Pancreas (tissue), 10 donors: ENCODE results near the gene FEZ2. TPM values are rescaled to one million over a fixed set of nuclear protein-coding genes. Genes with fewer than 3 reads are reported as not detected.

Experiments used
- ATAC-seq, 4 donors: fragments of 200-7000 bp; cut with Tn5 transposase; one replicate each; pipeline versions ENCODE4 v1.8.0 to v1.9.1; 2020; ENCODE audit warnings: mild to moderate bottlenecking in 4 of 4, moderate library complexity in 4 of 4
- DNase-seq, 6 donors: peaks; one replicate each; pipeline ENCODE4 v3.0.0-alpha.2; 2020
- FAIRE-seq: peaks from 2 replicates; lab custom pipeline; 2012; peaks lifted over from hg19 to GRCh38; lab: Jason Lieb, UNC
- H3K27ac ChIP-seq, 4 donors: fragments of 200-600 bp; sonication (generic); 1 replicate in 3 of 4; 2 replicates in 1 of 4; pipeline versions ENCODE4 v1.5.0 to v1.8.0; 2020
- H3K27me3 ChIP-seq, 4 donors: fragments of 200-600 bp; one replicate each; pipeline ENCODE4 v1.8.0; 2021
- H3K36me3 ChIP-seq, 3 donors: fragments of 200-600 bp; sonication (generic) in 1 of 3; one replicate each; pipeline versions ENCODE4 v1.5.0 to v1.8.0; 2020 to 2021
- H3K4me1 ChIP-seq, 3 donors: fragments of 200-600 bp; one replicate each; pipeline ENCODE4 v1.8.0; 2021
- H3K4me3 ChIP-seq, 4 donors: fragments of 200-600 bp; sonication (generic) in 2 of 4; one replicate each; pipeline versions ENCODE4 v1.5.0 to v1.8.0; 2020 to 2021
- H3K9me3 ChIP-seq, 4 donors: fragments of 200-600 bp; one replicate each; pipeline ENCODE4 v1.8.0; 2021
- WGBS, 2 donors: extraction: QIAGEN DNeasy Blood & Tissue Kit; methylation state at CpG; one replicate each; pipeline ENCODE4 v1.1.7; 2013; 5-methylcytosine and 5-hydroxymethylcytosine counted together
- intact Hi-C, 3 donors: fragments of 100-400 bp; cut with DNase I; formaldehyde crosslinking; loops; one replicate each; pipeline versions ENCODE4 v1.11.1 to v1.14.2; 2022
- polyA plus RNA-seq, 2 donors: library from polyadenylated mRNA; stranded (reverse); fragments of 200-250 nt; gene quantifications; one replicate each; pipeline ENCODE4 v1.2.3, GENCODE V29; 2013
- total RNA-seq, 6 donors: library from RNA; stranded (reverse); fragmentation: NEBNext Ultra II Directional in 4 of 6; extraction: Animal tissue kit (Norgen Biotek cat#: 25700) in 4 of 6; gene quantifications; one replicate each; pipeline versions ENCODE4 v1.2.1 to v1.2.4, GENCODE V29; 2021 to 2023
- TF ChIP-seq, protein P1 (sequence below), 4 donors: fragments of 200-600 bp; sonication (generic) in 3 of 4; IDR thresholded peaks; one replicate each; pipeline versions ENCODE4 v1.5.0 to v1.8.0; 2021; ENCODE audit warnings: antibody characterized with exemption in 4 of 4
- donor health status: healthy with polysubstance abuse.
- donor health status: DM: no; HTN: no; CAD: no; lungs with moderate emphysema.
- donor health status: DM: no; HTN: no; CAD: no.
- donor health status: control.
- donor health status: control.
- donor health status: Bipolar disorder and iron deficiency.
- donor health status: DM: yes; HTN: yes; CAD: no.
- donor health status: DM: no; HTN: no; CAD: no.
- donor health status: DM: no; HTN: no; CAD: no.
- donor health status: DM: yes; HTN: yes; CAD: no.

Gene FEZ2
- total and polyA plus RNA-seq, 8 donors, result 7.0 to 18.2 (median 9.4) TPM

DNA sequence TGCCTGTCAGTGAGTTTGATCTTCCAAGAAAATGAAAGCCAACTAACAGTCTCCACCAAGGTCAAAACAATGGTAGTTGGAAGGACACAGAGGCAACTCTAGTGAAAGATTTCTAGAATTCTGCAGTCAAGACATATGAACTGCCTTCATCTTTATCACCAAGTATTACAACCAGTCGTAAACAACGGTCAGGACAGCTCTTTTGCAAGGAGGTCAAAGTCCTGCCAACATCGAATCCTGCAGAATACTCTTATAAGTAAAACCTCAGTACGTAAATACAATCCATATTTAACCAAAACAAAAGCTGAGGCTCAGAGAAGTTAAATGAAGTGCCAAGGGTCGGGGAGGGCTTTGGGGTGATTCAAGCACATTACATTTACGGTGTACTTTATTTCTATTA is 3.1 kb downstream of the FEZ2 start:
- Histone ChIP-seq H3K4me1 (peaks cover 0 to 13% (median 3%) of the 10 kb centered on the region in 3 donors), H3K27me3 (no peaks in the 10 kb centered on the region), H3K27ac (no peak overlapping the region), H3K36me3 (no peaks in the 10 kb centered on the region), H3K9me3 (no peaks in the 10 kb centered on the region), H3K4me3 (no peak overlapping the region)
- TF ChIP-seq, protein P1, sequence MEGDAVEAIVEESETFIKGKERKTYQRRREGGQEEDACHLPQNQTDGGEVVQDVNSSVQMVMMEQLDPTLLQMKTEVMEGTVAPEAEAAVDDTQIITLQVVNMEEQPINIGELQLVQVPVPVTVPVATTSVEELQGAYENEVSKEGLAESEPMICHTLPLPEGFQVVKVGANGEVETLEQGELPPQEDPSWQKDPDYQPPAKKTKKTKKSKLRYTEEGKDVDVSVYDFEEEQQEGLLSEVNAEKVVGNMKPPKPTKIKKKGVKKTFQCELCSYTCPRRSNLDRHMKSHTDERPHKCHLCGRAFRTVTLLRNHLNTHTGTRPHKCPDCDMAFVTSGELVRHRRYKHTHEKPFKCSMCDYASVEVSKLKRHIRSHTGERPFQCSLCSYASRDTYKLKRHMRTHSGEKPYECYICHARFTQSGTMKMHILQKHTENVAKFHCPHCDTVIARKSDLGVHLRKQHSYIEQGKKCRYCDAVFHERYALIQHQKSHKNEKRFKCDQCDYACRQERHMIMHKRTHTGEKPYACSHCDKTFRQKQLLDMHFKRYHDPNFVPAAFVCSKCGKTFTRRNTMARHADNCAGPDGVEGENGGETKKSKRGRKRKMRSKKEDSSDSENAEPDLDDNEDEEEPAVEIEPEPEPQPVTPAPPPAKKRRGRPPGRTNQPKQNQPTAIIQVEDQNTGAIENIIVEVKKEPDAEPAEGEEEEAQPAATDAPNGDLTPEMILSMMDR (IDR thresholded peaks at IDR 0.05), result no peak
- ATAC-seq, result no peak
- DNase-seq, result no peak
- intact Hi-C loops, result no loop called here
- WGBS, 2 donors, result 69 to 72% methylated on average over 6 of the region's 6 CpGs
- FAIRE-seq, result no peak

DNA sequence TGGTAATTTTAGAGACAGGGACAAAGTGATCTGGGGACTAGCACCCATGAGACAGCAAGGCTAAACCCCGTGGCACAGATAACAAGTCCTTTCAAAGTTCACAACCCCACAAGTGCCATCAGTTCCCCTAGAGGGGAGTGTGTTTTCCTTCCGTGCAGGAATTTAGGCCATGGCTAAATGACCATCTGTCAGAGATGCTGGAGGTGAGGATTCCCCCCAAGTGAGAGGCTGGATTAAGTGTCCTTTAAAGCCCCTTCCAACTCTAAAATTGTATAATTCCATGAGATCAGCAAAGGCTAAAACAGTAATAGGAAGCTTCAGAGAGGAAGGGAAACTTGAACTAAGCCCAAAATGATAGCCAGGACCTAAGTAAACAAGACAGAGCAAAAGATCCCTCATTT is 8.7 kb downstream of the FEZ2 start:
- DNase-seq, result no peak
- no peak overlapping the region for H3K27ac ChIP-seq
- no peaks in the 10 kb centered on the region for H3K27me3 ChIP-seq
- ATAC-seq, result peak in 2 of 4 donors; percentile 18 to 23
- TF ChIP-seq, protein P1 (IDR thresholded peaks at IDR 0.05), result no peak
- no peaks in the 10 kb centered on the region for H3K9me3 ChIP-seq
- no peak overlapping the region for H3K4me3 ChIP-seq
- no peaks in the 10 kb centered on the region for H3K4me1 ChIP-seq
- no peak for FAIRE-seq
- intact Hi-C loops, result no loop called here
- WGBS, 2 donors, result 60 to 68% methylated on average over 2 of the region's 2 CpGs
- no peaks in the 10 kb centered on the region for H3K36me3 ChIP-seq

DNA sequence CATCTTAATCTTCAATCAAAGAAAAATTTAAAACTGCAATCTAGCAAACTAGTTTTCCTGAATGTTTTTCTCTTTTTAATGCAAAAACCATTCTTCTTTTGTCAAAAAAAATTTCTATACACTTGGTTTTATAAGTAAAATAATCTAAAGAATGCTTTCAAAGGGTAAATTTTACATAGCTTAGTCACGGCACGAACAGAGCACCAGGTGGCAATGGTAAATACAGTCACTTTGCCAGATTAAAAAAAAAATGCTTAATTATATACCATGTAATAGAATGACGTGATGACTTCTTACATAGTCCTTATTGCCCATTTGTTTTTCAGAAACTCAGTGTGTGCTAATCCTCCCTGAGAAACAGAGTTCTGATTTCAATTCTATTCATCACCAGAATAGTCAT is 10.4 kb downstream of the FEZ2 start:
- intact Hi-C loops, result no loop called here
- no peaks in the 10 kb centered on the region for H3K27me3 ChIP-seq
- no peak overlapping the region for H3K27ac ChIP-seq
- DNase-seq (no peak), ATAC-seq (no peak), FAIRE-seq (no peak)
- TF ChIP-seq, protein P1 (IDR thresholded peaks at IDR 0.05), result no peak
- WGBS, 2 donors, result 79 to 87% methylated on average over 3 of the region's 3 CpGs
- no peak overlapping the region for H3K4me3 ChIP-seq
- no peaks in the 10 kb centered on the region for H3K9me3 ChIP-seq
- no peaks in the 10 kb centered on the region for H3K36me3 ChIP-seq
- peaks cover 0 to 1% (median 0%) of the 10 kb centered on the region in 3 donors for H3K4me1 ChIP-seq

DNA sequence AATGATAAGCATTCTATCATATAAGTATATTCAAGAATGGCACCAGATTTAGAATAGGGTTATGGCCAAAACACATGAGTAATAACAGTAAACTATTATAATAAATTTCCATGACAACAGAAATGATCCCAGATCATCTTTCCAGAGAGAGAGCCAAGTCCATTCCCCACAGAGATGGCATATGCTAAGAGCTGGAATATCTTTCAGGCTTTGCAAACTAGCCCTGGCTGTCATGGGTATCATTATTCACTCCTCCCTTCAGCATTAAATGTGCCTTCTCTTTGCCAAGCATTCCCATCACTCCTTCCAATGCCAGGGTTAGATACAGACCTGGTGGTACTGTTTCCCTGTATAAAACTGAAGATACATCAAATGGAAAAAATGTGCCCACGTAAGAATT is 10.9 kb downstream of the FEZ2 start:
- intact Hi-C loops, result no loop called here
- Histone ChIP-seq H3K27me3 (no peaks in the 10 kb centered on the region), H3K4me3 (no peak overlapping the region), H3K36me3 (no peaks in the 10 kb centered on the region), H3K9me3 (no peaks in the 10 kb centered on the region), H3K4me1 (peaks cover 0 to 3% (median under 1%) of the 10 kb centered on the region in 3 donors), H3K27ac (no peak overlapping the region)
- WGBS, 2 donors, result 81 to 93% methylated on average over 1 of the region's 1 CpG
- no peak for ATAC-seq
- no peak for FAIRE-seq
- TF ChIP-seq, protein P1 (IDR thresholded peaks at IDR 0.05), result no peak
- DNase-seq, result no peak

DNA sequence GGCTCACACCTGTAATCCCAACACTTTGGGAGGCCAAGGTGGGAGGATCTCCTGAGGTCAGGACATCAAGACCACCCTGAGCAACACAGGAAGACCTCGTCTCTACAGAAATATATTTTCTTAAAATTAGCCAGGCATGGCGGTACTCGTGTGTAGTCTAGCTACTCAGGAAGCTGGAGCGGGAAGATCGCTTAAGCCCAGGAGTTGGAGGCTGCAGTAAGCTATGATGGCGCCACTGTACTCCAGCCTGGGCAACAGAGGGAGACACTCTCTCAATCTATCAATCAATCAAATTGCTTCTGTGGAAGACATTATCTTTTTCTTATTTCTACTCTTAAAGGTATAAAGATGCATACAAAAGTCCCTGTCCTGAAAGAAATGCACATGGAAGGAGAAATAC is 11.3 kb downstream of the FEZ2 start:
- DNase-seq, result no peak
- intact Hi-C loops, result no loop called here
- ATAC-seq, result no peak
- 97 to 98% methylated on average over 6 of the region's 6 CpGs for WGBS, 2 donors
- no peak overlapping the region for H3K4me3 ChIP-seq
- no peaks in the 10 kb centered on the region for H3K36me3 ChIP-seq
- FAIRE-seq, result no peak
- H3K4me1 ChIP-seq, result peaks cover 0 to 4% (median 3%) of the 10 kb centered on the region in 3 donors
- H3K27ac ChIP-seq, result no peak overlapping the region
- H3K9me3 ChIP-seq, result no peaks in the 10 kb centered on the region
- TF ChIP-seq, protein P1 (IDR thresholded peaks at IDR 0.05), result no peak
- no peaks in the 10 kb centered on the region for H3K27me3 ChIP-seq
